ENCODE data around the gene CCDC85B.

GRCh38 chr11:65873318-65874156, 16.9 kb upstream of the CCDC85B start:
- no peak for TF ChIP-seq CTCF (IDR thresholded peaks at IDR 0.05; ENCODE audit: poor library complexity)
- TF ChIP-seq EZH2 (IDR thresholded peaks at IDR 0.05; ENCODE audit: borderline replicate concordance) = no peak
- TF ChIP-seq EZH2phosphoT487 (IDR thresholded peaks at IDR 0.05; ENCODE audit: low read depth, severe bottlenecking, unreplicated experiment) = no peak
